ENCODE data around the gene RAPSN.

Gene RAPSN

DNA sequence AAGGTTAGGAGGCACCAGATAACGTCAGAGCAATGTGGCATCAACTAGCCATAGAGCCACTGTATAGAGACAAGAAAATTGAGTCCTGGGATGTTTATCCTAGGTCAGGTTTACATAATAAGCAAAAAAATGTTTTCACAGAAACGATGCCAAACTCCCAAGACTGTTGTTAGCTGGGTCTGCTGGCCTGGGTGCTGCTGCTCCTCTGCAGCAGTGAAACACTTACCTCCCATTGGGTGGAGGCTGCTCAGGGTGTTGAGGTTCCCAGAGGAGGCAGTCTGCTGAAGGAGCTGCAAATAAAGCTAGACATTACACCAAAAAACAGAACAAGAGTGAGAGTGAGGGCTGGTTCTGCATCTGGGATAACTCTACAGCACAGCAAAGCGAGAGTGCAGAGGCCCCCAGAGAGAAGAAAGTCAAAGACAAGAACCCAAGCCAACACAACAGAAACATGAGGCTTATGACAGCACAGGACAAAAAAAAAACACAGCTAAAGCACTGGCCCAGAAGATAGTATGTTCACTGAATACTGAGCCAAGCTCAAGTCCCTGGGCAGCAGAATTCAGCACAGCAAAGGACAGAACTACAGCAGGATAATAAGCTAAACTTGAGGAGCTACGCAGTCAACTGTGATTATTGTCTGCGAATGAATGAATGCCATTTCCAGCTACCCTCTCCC is 29.9 kb upstream of the RAPSN start:
- Histone ChIP-seq H3F3A (ENCODE audit: control insufficient read depth, insufficient read depth) (peaks cover 7% of the 10 kb centered on the region), H3K79me2 (ENCODE audit: control insufficient read depth, low read length) (no peaks in the 10 kb centered on the region), H3K9me2 (replicated peaks; ENCODE audit: control insufficient read depth, low read length) (no peaks in the 10 kb centered on the region), H3K4me3 (ENCODE audit: low read length) (no peak overlapping the region), H3K4me2 (ENCODE audit: low read length) (no peak overlapping the region), H3K4me1 (ENCODE audit: control insufficient read depth, low read length) (no peaks in the 10 kb centered on the region), H4K20me1 (ENCODE audit: control insufficient read depth, insufficient read depth, low read depth, low read length) (no peaks in the 10 kb centered on the region), H3K27me3 (ENCODE audit: control insufficient read depth, low read length) (no peaks in the 10 kb centered on the region), H3K9me3 (ENCODE audit: control insufficient read depth, insufficient read depth, low read length) (no peaks in the 10 kb centered on the region), H3K36me3 (ENCODE audit: control insufficient read depth, low read length) (peaks cover 95% of the 10 kb centered on the region), H3K27ac (ENCODE audit: low read depth, low read length) (no peak overlapping the region)
- no peak for TF ChIP-seq EZH2phosphoT487 (IDR thresholded peaks at IDR 0.05; ENCODE audit: borderline replicate concordance, low read length)
- TF ChIP-seq, protein P1, sequence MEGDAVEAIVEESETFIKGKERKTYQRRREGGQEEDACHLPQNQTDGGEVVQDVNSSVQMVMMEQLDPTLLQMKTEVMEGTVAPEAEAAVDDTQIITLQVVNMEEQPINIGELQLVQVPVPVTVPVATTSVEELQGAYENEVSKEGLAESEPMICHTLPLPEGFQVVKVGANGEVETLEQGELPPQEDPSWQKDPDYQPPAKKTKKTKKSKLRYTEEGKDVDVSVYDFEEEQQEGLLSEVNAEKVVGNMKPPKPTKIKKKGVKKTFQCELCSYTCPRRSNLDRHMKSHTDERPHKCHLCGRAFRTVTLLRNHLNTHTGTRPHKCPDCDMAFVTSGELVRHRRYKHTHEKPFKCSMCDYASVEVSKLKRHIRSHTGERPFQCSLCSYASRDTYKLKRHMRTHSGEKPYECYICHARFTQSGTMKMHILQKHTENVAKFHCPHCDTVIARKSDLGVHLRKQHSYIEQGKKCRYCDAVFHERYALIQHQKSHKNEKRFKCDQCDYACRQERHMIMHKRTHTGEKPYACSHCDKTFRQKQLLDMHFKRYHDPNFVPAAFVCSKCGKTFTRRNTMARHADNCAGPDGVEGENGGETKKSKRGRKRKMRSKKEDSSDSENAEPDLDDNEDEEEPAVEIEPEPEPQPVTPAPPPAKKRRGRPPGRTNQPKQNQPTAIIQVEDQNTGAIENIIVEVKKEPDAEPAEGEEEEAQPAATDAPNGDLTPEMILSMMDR (IDR thresholded peaks at IDR 0.05; ENCODE audit: low read depth, low read length, poor library complexity, severe bottlenecking): no peak

- TF ChIP-seq, protein P1 (IDR thresholded peaks at IDR 0.05; ENCODE audit: low read depth, low read length, poor library complexity, severe bottlenecking): no peak
- no peak for TF ChIP-seq EZH2phosphoT487 (IDR thresholded peaks at IDR 0.05; ENCODE audit: borderline replicate concordance, low read length)
- Histone ChIP-seq H3K36me3 (ENCODE audit: control insufficient read depth, low read length) (peaks cover 95% of the 10 kb centered on the region), H3K9me3 (ENCODE audit: control insufficient read depth, insufficient read depth, low read length) (no peaks in the 10 kb centered on the region), H3K27ac (ENCODE audit: low read depth, low read length) (no peak overlapping the region), H3K9me2 (replicated peaks; ENCODE audit: control insufficient read depth, low read length) (no peaks in the 10 kb centered on the region), H3K27me3 (ENCODE audit: control insufficient read depth, low read length) (no peaks in the 10 kb centered on the region), H3K4me2 (ENCODE audit: low read length) (no peak overlapping the region), H4K20me1 (ENCODE audit: control insufficient read depth, insufficient read depth, low read depth, low read length) (no peaks in the 10 kb centered on the region), H3K4me3 (ENCODE audit: low read length) (no peak overlapping the region), H3F3A (ENCODE audit: control insufficient read depth, insufficient read depth) (no peaks in the 10 kb centered on the region), H3K4me1 (ENCODE audit: control insufficient read depth, low read length) (no peaks in the 10 kb centered on the region), H3K79me2 (ENCODE audit: control insufficient read depth, low read length) (no peaks in the 10 kb centered on the region)
Observed at GRCh38 chr11:47477753-47478152, 28.8 kb upstream of the RAPSN start.

- H3K9me3 ChIP-seq (ENCODE audit: control insufficient read depth, insufficient read depth, low read length): no peaks in the 10 kb centered on the region
- no peaks in the 10 kb centered on the region for H3K4me1 ChIP-seq (ENCODE audit: control insufficient read depth, low read length)
- H3K4me2 ChIP-seq (ENCODE audit: low read length): no peak overlapping the region
- no peaks in the 10 kb centered on the region for H3F3A ChIP-seq (ENCODE audit: control insufficient read depth, insufficient read depth)
- no peaks in the 10 kb centered on the region for H4K20me1 ChIP-seq (ENCODE audit: control insufficient read depth, insufficient read depth, low read depth, low read length)
- no peak overlapping the region for H3K4me3 ChIP-seq (ENCODE audit: low read length)
- no peaks in the 10 kb centered on the region for H3K27me3 ChIP-seq (ENCODE audit: control insufficient read depth, low read length)
- TF ChIP-seq EZH2phosphoT487 (IDR thresholded peaks at IDR 0.05; ENCODE audit: borderline replicate concordance, low read length): no peak
- TF ChIP-seq, protein P1 (IDR thresholded peaks at IDR 0.05; ENCODE audit: low read depth, low read length, poor library complexity, severe bottlenecking): no peak
- H3K27ac ChIP-seq (ENCODE audit: low read depth, low read length): no peak overlapping the region
- H3K9me2 ChIP-seq (replicated peaks; ENCODE audit: control insufficient read depth, low read length): no peaks in the 10 kb centered on the region
- no peaks in the 10 kb centered on the region for H3K79me2 ChIP-seq (ENCODE audit: control insufficient read depth, low read length)
- H3K36me3 ChIP-seq (ENCODE audit: control insufficient read depth, low read length): peaks cover 95% of the 10 kb centered on the region
Observed at GRCh38 chr11:47477323-47477722, 28.4 kb upstream of the RAPSN start.
